ENCODE measurements around the gene SERPINC1. TPM values are rescaled to one million over a fixed set of nuclear protein-coding genes. Genes with fewer than 3 reads are reported as not detected.

Gene SERPINC1
- polyA plus RNA-seq, 1 donor (not counting 4 experiments of a cell fraction or from before 2014, with no cell fraction given): 0.14 TPM

DNA sequence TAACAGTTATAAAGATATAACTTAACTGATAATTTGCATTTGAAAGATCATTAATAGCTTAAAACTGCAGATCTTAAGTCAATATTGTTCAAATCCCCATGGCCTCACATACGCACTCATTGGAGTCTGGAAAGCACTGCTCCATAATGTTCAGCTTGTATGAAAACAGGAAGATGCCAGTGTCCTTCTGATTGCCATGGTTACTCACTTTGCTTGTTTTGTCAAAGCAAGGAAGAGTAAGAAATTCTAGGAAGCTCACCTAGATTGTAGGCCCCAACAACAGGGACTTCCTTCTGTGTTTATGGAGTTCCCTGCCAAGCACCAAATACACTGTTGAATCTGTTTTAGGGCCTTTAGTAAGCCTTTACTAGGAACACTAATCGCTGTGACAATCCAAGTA, 60.2 kb downstream of the SERPINC1 start:
- Histone ChIP-seq H3K9me1 (ENCODE audit: control insufficient read depth, extremely low read depth, insufficient read depth, low read length) (no peaks in the 10 kb centered on the region), H3K79me2 (ENCODE audit: control insufficient read depth, insufficient read depth, low read length) (no peaks in the 10 kb centered on the region), H3K9me3 (ENCODE audit: control insufficient read depth, low read depth, low read length) (no peaks in the 10 kb centered on the region), H3K27me3 (ENCODE audit: control insufficient read depth, extremely low read depth, insufficient read depth, low read length) (no peaks in the 10 kb centered on the region), H4K20me1 (ENCODE audit: control insufficient read depth, extremely low read depth, insufficient read depth, low read length) (no peaks in the 10 kb centered on the region), H3K4me2 (ENCODE audit: control insufficient read depth, extremely low read depth, insufficient read depth, low read depth, low read length) (no peak overlapping the region), H3K27ac (ENCODE audit: control insufficient read depth, insufficient read depth, low read length) (no peak overlapping the region), H3K36me3 (ENCODE audit: control insufficient read depth in 2 of 2, extremely low read depth in 1 of 2, insufficient read depth in 2 of 2, low read length in 2 of 2) (peaks cover 5 to 16% of the 10 kb centered on the region in 2 experiments), H2AFZ (ENCODE audit: control insufficient read depth, low read length) (no peak overlapping the region), H3K9ac (ENCODE audit: control insufficient read depth, extremely low read depth, insufficient read depth, low read length) (no peak overlapping the region), H3K4me1 (ENCODE audit: control insufficient read depth, extremely low read depth, insufficient read depth, low read length) (no peaks in the 10 kb centered on the region), H3K4me3 (ENCODE audit: control insufficient read depth in 2 of 3, extremely low read depth in 1 of 3, insufficient read depth in 2 of 3, low read depth in 1 of 3, low read length in 3 of 3) (no peak overlapping the region)
- FAIRE-seq: no peak
- no peak for TF ChIP-seq EZH2 (IDR thresholded peaks at IDR 0.05; ENCODE audit: low read length)
- TF ChIP-seq, protein P1, sequence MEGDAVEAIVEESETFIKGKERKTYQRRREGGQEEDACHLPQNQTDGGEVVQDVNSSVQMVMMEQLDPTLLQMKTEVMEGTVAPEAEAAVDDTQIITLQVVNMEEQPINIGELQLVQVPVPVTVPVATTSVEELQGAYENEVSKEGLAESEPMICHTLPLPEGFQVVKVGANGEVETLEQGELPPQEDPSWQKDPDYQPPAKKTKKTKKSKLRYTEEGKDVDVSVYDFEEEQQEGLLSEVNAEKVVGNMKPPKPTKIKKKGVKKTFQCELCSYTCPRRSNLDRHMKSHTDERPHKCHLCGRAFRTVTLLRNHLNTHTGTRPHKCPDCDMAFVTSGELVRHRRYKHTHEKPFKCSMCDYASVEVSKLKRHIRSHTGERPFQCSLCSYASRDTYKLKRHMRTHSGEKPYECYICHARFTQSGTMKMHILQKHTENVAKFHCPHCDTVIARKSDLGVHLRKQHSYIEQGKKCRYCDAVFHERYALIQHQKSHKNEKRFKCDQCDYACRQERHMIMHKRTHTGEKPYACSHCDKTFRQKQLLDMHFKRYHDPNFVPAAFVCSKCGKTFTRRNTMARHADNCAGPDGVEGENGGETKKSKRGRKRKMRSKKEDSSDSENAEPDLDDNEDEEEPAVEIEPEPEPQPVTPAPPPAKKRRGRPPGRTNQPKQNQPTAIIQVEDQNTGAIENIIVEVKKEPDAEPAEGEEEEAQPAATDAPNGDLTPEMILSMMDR (optimal IDR thresholded peaks at IDR 0.05 in 1 of 3, IDR thresholded peaks at IDR 0.05 in 1 of 3, conservative IDR thresholded peaks at IDR 0.05 in 1 of 3; ENCODE audit: extremely low read depth in 1 of 3, insufficient read depth in 2 of 3, low read length in 3 of 3): no peak
- no peak for DNase-seq (ENCODE audit: low read depth, low spot score)
- dilution Hi-C loops (cut with MboI; ENCODE audit: extremely low pct_ligation_motif_present, low sequenced_read_pairs): no loop called here

DNA sequence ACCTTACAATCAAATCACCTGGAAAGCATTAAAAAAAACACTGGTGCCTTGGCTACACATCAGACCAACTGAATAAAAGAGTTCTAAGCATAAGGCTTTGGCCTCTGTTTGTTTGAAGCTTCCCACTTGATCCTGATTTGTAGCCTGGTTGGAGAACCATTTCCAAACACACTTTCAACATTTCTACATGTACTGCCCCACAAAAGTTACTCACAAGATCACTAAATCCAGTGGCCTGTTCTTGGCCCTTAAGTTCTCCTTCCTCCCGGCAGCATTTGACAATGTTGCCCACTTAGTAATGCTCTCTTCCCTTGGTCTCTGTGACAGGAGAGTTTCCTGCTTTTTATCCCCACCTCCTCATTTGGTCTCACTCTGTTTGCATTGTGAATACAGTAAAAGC, 61.1 kb downstream of the SERPINC1 start:
- Histone ChIP-seq H3K36me3 (ENCODE audit: control insufficient read depth in 2 of 2, extremely low read depth in 1 of 2, insufficient read depth in 2 of 2, low read length in 2 of 2) (peaks cover 5 to 16% of the 10 kb centered on the region in 2 experiments), H3K4me3 (ENCODE audit: control insufficient read depth in 2 of 3, extremely low read depth in 1 of 3, insufficient read depth in 2 of 3, low read depth in 1 of 3, low read length in 3 of 3) (no peak overlapping the region), H3K4me2 (ENCODE audit: control insufficient read depth, extremely low read depth, insufficient read depth, low read depth, low read length) (no peak overlapping the region), H3K9me3 (ENCODE audit: control insufficient read depth, low read depth, low read length) (no peaks in the 10 kb centered on the region), H3K27me3 (ENCODE audit: control insufficient read depth, extremely low read depth, insufficient read depth, low read length) (no peaks in the 10 kb centered on the region), H3K9ac (ENCODE audit: control insufficient read depth, extremely low read depth, insufficient read depth, low read length) (no peak overlapping the region), H3K79me2 (ENCODE audit: control insufficient read depth, insufficient read depth, low read length) (no peaks in the 10 kb centered on the region), H3K27ac (ENCODE audit: control insufficient read depth, insufficient read depth, low read length) (no peak overlapping the region), H3K4me1 (ENCODE audit: control insufficient read depth, extremely low read depth, insufficient read depth, low read length) (no peaks in the 10 kb centered on the region), H3K9me1 (ENCODE audit: control insufficient read depth, extremely low read depth, insufficient read depth, low read length) (no peaks in the 10 kb centered on the region), H4K20me1 (ENCODE audit: control insufficient read depth, extremely low read depth, insufficient read depth, low read length) (no peaks in the 10 kb centered on the region), H2AFZ (ENCODE audit: control insufficient read depth, low read length) (no peak overlapping the region)
- DNase-seq (ENCODE audit: low read depth, low spot score): no peak
- TF ChIP-seq EZH2 (IDR thresholded peaks at IDR 0.05; ENCODE audit: low read length): no peak
- TF ChIP-seq, protein P1 (optimal IDR thresholded peaks at IDR 0.05 in 1 of 3, IDR thresholded peaks at IDR 0.05 in 1 of 3, conservative IDR thresholded peaks at IDR 0.05 in 1 of 3; ENCODE audit: extremely low read depth in 1 of 3, insufficient read depth in 2 of 3, low read length in 3 of 3): no peak
- dilution Hi-C loops (cut with MboI; ENCODE audit: extremely low pct_ligation_motif_present, low sequenced_read_pairs): no loop called here
- FAIRE-seq: no peak

Small RNA genes within 50 kb of the gene (small RNA-seq; reads per million reads assigned to genes)
- 0 to 0.33 (median 0) reads per million in 3 experiments for gene RNA5SP67 (ENCODE audit: insufficient read length in 3 of 3, low read depth in 3 of 3, low replicate concordance in 1 of 3)

Other genes starting within 250 kb of the SERPINC1 start
- gene ANKRD45, start 247.5 kb downstream of the SERPINC1 start, polyA plus RNA-seq: 0.11 to 0.18 TPM (median 0.15 TPM) in 3 replicates
- gene KLHL20, start 202.3 kb downstream of the SERPINC1 start, polyA plus RNA-seq: 12.9 to 17.4 TPM (median 16.6 TPM) in 3 replicates
- gene DARS2, start 92.7 kb downstream of the SERPINC1 start, polyA plus RNA-seq: 27.6 to 36.4 TPM (median 33.4 TPM) in 3 replicates
- gene CENPL, start 92.4 kb downstream of the SERPINC1 start, polyA plus RNA-seq: 4.9 to 9.4 TPM (median 7.6 TPM) in 3 replicates
- 738 to 1,196 TPM (median 976 TPM) in 3 replicates for gene GAS5, start 49.3 kb downstream of the SERPINC1 start, polyA plus RNA-seq
- 1.4 to 1.8 TPM (median 1.7 TPM) in 3 replicates for gene ZBTB37, start 48.9 kb downstream of the SERPINC1 start, polyA plus RNA-seq
- 10.0 to 12.4 TPM (median 10.4 TPM) in 3 replicates for gene RC3H1, start 105.0 kb upstream of the SERPINC1 start, polyA plus RNA-seq
- 19.9 to 24.2 TPM (median 21.3 TPM) in 3 replicates for gene RABGAP1L, start 242.2 kb upstream of the SERPINC1 start, polyA plus RNA-seq

Measured in keratinocyte (primary cell).